ENCODE results near the gene WNK2. TPM values are rescaled to one million over a fixed set of nuclear protein-coding genes. Genes with fewer than 3 reads are reported as not detected.
A peak's percentile ranks its signal among the peaks of the same experiment; 100 is the strongest.
"Not testable (repeated sequence)": the region's sequence is repeated elsewhere in the genome, so short reads cannot be mapped to it uniquely, and the experiment has no call there.

The WNK2 gene
- total and polyA plus RNA-seq, 4 donors: 29.2 to 124 (median 69.5) TPM

- WGBS (ENCODE audit: insufficient coverage): no CpG with 5 or more reads among the region's 3 CpGs
- Histone ChIP-seq H3K27ac (ENCODE audit: low read depth, low read length) (no peak overlapping the region), H3K36me3 (ENCODE audit: control insufficient read depth, insufficient read depth, low read length) (peaks cover 48% of the 10 kb centered on the region), H3K4me3 (ENCODE audit: low read depth, low read length) (no peak overlapping the region), H3K4me1 (ENCODE audit: control insufficient read depth, insufficient read depth, low read length) (peaks cover 56% of the 10 kb centered on the region), H3K9me3 (ENCODE audit: control insufficient read depth, insufficient read depth, low read length) (no peaks in the 10 kb centered on the region), H3K27me3 (ENCODE audit: control insufficient read depth, insufficient read depth, low read length) (no peaks in the 10 kb centered on the region)
- peak in 1 of 6 donors; percentile 43 for DNase-seq (ENCODE audit: low read depth in 4 of 6, low spot score in 6 of 6)
Measured at GRCh38 chr9:93248386-93249040, 64.6 kb downstream of the WNK2 start.

GRCh38 chr9:93250185-93250584, 66.2 kb downstream of the WNK2 start:
- Histone ChIP-seq H3K9me3 (ENCODE audit: control insufficient read depth, insufficient read depth, low read length) (no peaks in the 10 kb centered on the region), H3K36me3 (ENCODE audit: control insufficient read depth, insufficient read depth, low read length) (peaks cover 52% of the 10 kb centered on the region), H3K4me1 (ENCODE audit: control insufficient read depth, insufficient read depth, low read length) (peaks cover 55% of the 10 kb centered on the region), H3K4me3 (ENCODE audit: low read depth, low read length) (no peak overlapping the region), H3K27ac (ENCODE audit: low read depth, low read length) (no peak overlapping the region), H3K27me3 (ENCODE audit: control insufficient read depth, insufficient read depth, low read length) (no peaks in the 10 kb centered on the region)
- no peak for DNase-seq (ENCODE audit: low read depth in 4 of 6, low spot score in 6 of 6)
- 98% methylated on average over 3 of the region's 4 CpGs for WGBS (ENCODE audit: insufficient coverage)

GRCh38 chr9:93251309-93251708, 67.4 kb downstream of the WNK2 start:
- Histone ChIP-seq H3K36me3 (ENCODE audit: control insufficient read depth, insufficient read depth, low read length) (peaks cover 52% of the 10 kb centered on the region), H3K4me1 (ENCODE audit: control insufficient read depth, insufficient read depth, low read length) (peaks cover 52% of the 10 kb centered on the region)
- H3K27me3 ChIP-seq (ENCODE audit: control insufficient read depth, insufficient read depth, low read length); H3K9me3 ChIP-seq (ENCODE audit: control insufficient read depth, insufficient read depth, low read length); H3K27ac ChIP-seq (ENCODE audit: low read depth, low read length); H3K4me3 ChIP-seq (ENCODE audit: low read depth, low read length); DNase-seq (ENCODE audit: low read depth in 4 of 6, low spot score in 6 of 6): not testable (repeated sequence)
- no CpG with 5 or more reads among the region's 8 CpGs for WGBS (ENCODE audit: insufficient coverage)

GRCh38 chr9:93252116-93252780, 68.3 kb downstream of the WNK2 start:
- H3K27me3 ChIP-seq (ENCODE audit: control insufficient read depth, insufficient read depth, low read length): no peaks in the 10 kb centered on the region
- no peak overlapping the region for H3K27ac ChIP-seq (ENCODE audit: low read depth, low read length)
- peaks cover 58% of the 10 kb centered on the region for H3K36me3 ChIP-seq (ENCODE audit: control insufficient read depth, insufficient read depth, low read length)
- whole genome bisulfite sequencing (ENCODE audit: insufficient coverage): 77% methylated on average over 10 of the region's 14 CpGs
- no peak for DNase-seq (ENCODE audit: low read depth in 4 of 6, low spot score in 6 of 6)
- no peaks in the 10 kb centered on the region for H3K9me3 ChIP-seq (ENCODE audit: control insufficient read depth, insufficient read depth, low read length)
- H3K4me3 ChIP-seq (ENCODE audit: low read depth, low read length): no peak overlapping the region
- peaks cover 43% of the 10 kb centered on the region for H3K4me1 ChIP-seq (ENCODE audit: control insufficient read depth, insufficient read depth, low read length)

- no peak overlapping the region for H3K4me3 ChIP-seq (ENCODE audit: low read depth, low read length)
- peaks cover 38% of the 10 kb centered on the region for H3K4me1 ChIP-seq (ENCODE audit: control insufficient read depth, insufficient read depth, low read length)
- H3K27ac ChIP-seq (ENCODE audit: low read depth, low read length): no peak overlapping the region
- H3K27me3 ChIP-seq (ENCODE audit: control insufficient read depth, insufficient read depth, low read length): no peaks in the 10 kb centered on the region
- 53% methylated on average over 20 of the region's 20 CpGs for WGBS (ENCODE audit: insufficient coverage)
- no peak for DNase-seq (ENCODE audit: low read depth in 4 of 6, low spot score in 6 of 6)
- H3K36me3 ChIP-seq (ENCODE audit: control insufficient read depth, insufficient read depth, low read length): peaks cover 57% of the 10 kb centered on the region
- H3K9me3 ChIP-seq (ENCODE audit: control insufficient read depth, insufficient read depth, low read length): no peaks in the 10 kb centered on the region
Measured at GRCh38 chr9:93252781-93253530, 69.0 kb downstream of the WNK2 start.

- H3K4me3 ChIP-seq (ENCODE audit: low read depth, low read length): no peak overlapping the region
- 91% methylated on average over 6 of the region's 10 CpGs for WGBS (ENCODE audit: insufficient coverage)
- peaks cover 58% of the 10 kb centered on the region for H3K36me3 ChIP-seq (ENCODE audit: control insufficient read depth, insufficient read depth, low read length)
- no peaks in the 10 kb centered on the region for H3K27me3 ChIP-seq (ENCODE audit: control insufficient read depth, insufficient read depth, low read length)
- H3K9me3 ChIP-seq (ENCODE audit: control insufficient read depth, insufficient read depth, low read length): no peaks in the 10 kb centered on the region
- H3K4me1 ChIP-seq (ENCODE audit: control insufficient read depth, insufficient read depth, low read length): peaks cover 32% of the 10 kb centered on the region
- H3K27ac ChIP-seq (ENCODE audit: low read depth, low read length): no peak overlapping the region
- DNase-seq (ENCODE audit: low read depth in 4 of 6, low spot score in 6 of 6): no peak
Measured at GRCh38 chr9:93253633-93254032, 69.7 kb downstream of the WNK2 start.

- Histone ChIP-seq H3K4me3 (ENCODE audit: low read depth, low read length) (no peak overlapping the region), H3K27ac (ENCODE audit: low read depth, low read length) (no peak overlapping the region), H3K4me1 (ENCODE audit: control insufficient read depth, insufficient read depth, low read length) (peaks cover 32% of the 10 kb centered on the region), H3K27me3 (ENCODE audit: control insufficient read depth, insufficient read depth, low read length) (no peaks in the 10 kb centered on the region), H3K36me3 (ENCODE audit: control insufficient read depth, insufficient read depth, low read length) (peaks cover 62% of the 10 kb centered on the region), H3K9me3 (ENCODE audit: control insufficient read depth, insufficient read depth, low read length) (no peaks in the 10 kb centered on the region)
- WGBS (ENCODE audit: insufficient coverage): 94% methylated on average over 9 of the region's 14 CpGs
- no peak for DNase-seq (ENCODE audit: low read depth in 4 of 6, low spot score in 6 of 6)
Measured at GRCh38 chr9:93254061-93254481, 70.1 kb downstream of the WNK2 start.

GRCh38 chr9:93254806-93255493, 71.0 kb downstream of the WNK2 start:
- H3K4me1 ChIP-seq (ENCODE audit: control insufficient read depth, insufficient read depth, low read length): peaks cover 32% of the 10 kb centered on the region
- H3K9me3 ChIP-seq (ENCODE audit: control insufficient read depth, insufficient read depth, low read length): no peaks in the 10 kb centered on the region
- no peak overlapping the region for H3K4me3 ChIP-seq (ENCODE audit: low read depth, low read length)
- peaks cover 71% of the 10 kb centered on the region for H3K36me3 ChIP-seq (ENCODE audit: control insufficient read depth, insufficient read depth, low read length)
- H3K27ac ChIP-seq (ENCODE audit: low read depth, low read length): no peak overlapping the region
- peak in 2 of 6 donors; percentile 40 to 54 for DNase-seq (ENCODE audit: low read depth in 4 of 6, low spot score in 6 of 6)
- WGBS (ENCODE audit: insufficient coverage): 49% methylated on average over 6 of the region's 7 CpGs
- no peaks in the 10 kb centered on the region for H3K27me3 ChIP-seq (ENCODE audit: control insufficient read depth, insufficient read depth, low read length)

GRCh38 chr9:93255494-93255867, 71.5 kb downstream of the WNK2 start:
- no peak overlapping the region for H3K27ac ChIP-seq (ENCODE audit: low read depth, low read length)
- WGBS (ENCODE audit: insufficient coverage): 43% methylated on average over 6 of the region's 7 CpGs

More at GRCh38 chr9:93255494-93255867, 71.5 kb downstream of the WNK2 start:
- peaks cover 76% of the 10 kb centered on the region for H3K36me3 ChIP-seq (ENCODE audit: control insufficient read depth, insufficient read depth, low read length)
- peak in 1 of 6 donors; percentile 23 for DNase-seq (ENCODE audit: low read depth in 4 of 6, low spot score in 6 of 6)
- H3K4me3 ChIP-seq (ENCODE audit: low read depth, low read length): no peak overlapping the region
- no peaks in the 10 kb centered on the region for H3K9me3 ChIP-seq (ENCODE audit: control insufficient read depth, insufficient read depth, low read length)
- no peaks in the 10 kb centered on the region for H3K27me3 ChIP-seq (ENCODE audit: control insufficient read depth, insufficient read depth, low read length)
- peaks cover 32% of the 10 kb centered on the region for H3K4me1 ChIP-seq (ENCODE audit: control insufficient read depth, insufficient read depth, low read length)

Measured in spinal cord (tissue), 10 donors.